SH-SY5Y (cell line): ENCODE data around the gene BABAM2.

Source experiments
- GATA2 ChIP-seq: IDR thresholded peaks from 2 replicates; pipeline ENCODE4 v1.6.1; 2011; ENCODE audit warnings: mild to moderate bottlenecking, low read depth, low read length
- GATA3 ChIP-seq: IDR thresholded peaks from 2 replicates; pipeline ENCODE4 v1.6.1; 2011; ENCODE audit warnings: low read depth, mild to moderate bottlenecking, low read length, moderate library complexity

GRCh38 chr2:28188436-28188835 lies 297.9 kb downstream of the BABAM2 start:
- TF ChIP-seq GATA2, result no peak
- no peak for TF ChIP-seq GATA3
